ENCODE measurements around the gene COL25A1.

Gene COL25A1

DNA sequence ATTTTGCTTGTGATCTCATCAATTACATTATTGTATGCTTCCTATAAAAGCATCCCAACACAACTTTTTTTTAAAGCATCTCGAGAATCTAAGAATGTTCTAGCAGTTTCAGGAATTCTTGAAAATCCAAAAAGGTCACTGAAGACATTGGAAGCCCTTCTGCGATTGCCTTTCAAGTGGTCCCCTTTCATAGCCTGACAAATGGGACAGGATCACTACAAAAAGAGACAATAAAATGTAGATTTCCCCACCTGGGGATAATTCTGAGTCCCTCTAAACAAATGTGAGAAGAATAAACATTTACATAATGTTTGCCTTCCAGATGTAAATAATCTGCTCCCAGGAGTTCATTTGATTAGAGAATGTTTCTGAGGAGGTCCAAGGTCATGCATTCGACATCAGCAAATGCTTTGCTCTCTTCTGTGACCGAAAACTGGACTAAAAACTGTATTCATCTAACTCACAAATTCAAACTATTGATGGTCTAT lies 116.0 kb downstream of the COL25A1 start:
- DNase-seq (ENCODE audit: low read depth), result no peak
- TF ChIP-seq MYC (IDR thresholded peaks at IDR 0.05; ENCODE audit: low read depth, low read length), result no peak
- TF ChIP-seq, protein P1, sequence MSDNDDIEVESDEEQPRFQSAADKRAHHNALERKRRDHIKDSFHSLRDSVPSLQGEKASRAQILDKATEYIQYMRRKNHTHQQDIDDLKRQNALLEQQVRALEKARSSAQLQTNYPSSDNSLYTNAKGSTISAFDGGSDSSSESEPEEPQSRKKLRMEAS (IDR thresholded peaks at IDR 0.05; ENCODE audit: low read depth, low read length), result no peak
- no peak for TF ChIP-seq CTCF (IDR thresholded peaks at IDR 0.05; ENCODE audit: low read depth, low read length)
- TF ChIP-seq POLR2A (IDR thresholded peaks at IDR 0.05; ENCODE audit: extremely low read depth, insufficient read length), result no peak
- no peak overlapping the region for H3K4me3 ChIP-seq (ENCODE audit: low read depth, low read length)

DNA sequence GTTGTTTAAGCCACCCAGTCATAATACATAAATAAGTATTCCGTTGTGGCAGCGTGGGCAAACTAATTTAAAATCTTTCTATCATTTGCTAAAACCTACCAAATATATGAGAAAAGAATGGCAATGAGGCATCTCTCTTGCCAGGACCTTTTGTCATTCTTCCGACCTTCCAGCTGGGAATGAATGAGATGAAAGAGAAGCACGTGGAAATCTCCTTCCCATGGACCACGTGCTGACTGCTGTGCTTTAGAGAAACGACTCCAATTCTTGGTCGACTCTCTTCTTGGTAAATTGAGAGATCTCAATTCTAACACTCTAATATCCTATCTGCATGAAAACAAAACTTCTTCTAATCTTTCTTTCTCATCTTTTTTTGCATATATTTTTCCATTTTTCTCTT lies 116.5 kb downstream of the COL25A1 start:
- H3K4me3 ChIP-seq (ENCODE audit: low read depth, low read length), result no peak overlapping the region
- TF ChIP-seq, protein P1 (IDR thresholded peaks at IDR 0.05; ENCODE audit: low read depth, low read length), result no peak
- TF ChIP-seq POLR2A (IDR thresholded peaks at IDR 0.05; ENCODE audit: extremely low read depth, insufficient read length), result no peak
- TF ChIP-seq MYC (IDR thresholded peaks at IDR 0.05; ENCODE audit: low read depth, low read length), result no peak
- TF ChIP-seq CTCF (IDR thresholded peaks at IDR 0.05; ENCODE audit: low read depth, low read length), result no peak
- DNase-seq (ENCODE audit: low read depth), result no peak

DNA sequence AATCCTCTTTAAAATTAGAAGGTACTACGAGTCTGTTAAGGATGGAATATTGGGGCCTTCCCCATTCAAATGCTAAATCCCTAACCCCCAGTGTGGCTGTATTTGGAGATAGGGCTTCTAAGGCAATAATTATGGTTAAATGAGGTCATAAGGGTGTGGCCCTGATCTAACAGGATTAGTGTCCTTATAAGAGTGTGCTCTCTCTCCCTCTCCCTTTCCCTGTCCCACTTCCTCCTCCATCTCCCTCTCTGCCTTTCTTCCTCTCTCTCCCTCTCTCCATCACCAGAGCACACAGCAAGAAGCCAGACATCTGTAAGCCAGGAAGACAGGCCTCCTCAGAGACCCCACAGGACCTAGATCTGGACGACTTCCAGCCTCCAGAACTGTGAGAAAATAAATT lies 116.9 kb downstream of the COL25A1 start:
- H3K4me3 ChIP-seq (ENCODE audit: low read depth, low read length), result no peak overlapping the region
- no peak for DNase-seq (ENCODE audit: low read depth)
- no peak for TF ChIP-seq POLR2A (IDR thresholded peaks at IDR 0.05; ENCODE audit: extremely low read depth, insufficient read length)

DNA sequence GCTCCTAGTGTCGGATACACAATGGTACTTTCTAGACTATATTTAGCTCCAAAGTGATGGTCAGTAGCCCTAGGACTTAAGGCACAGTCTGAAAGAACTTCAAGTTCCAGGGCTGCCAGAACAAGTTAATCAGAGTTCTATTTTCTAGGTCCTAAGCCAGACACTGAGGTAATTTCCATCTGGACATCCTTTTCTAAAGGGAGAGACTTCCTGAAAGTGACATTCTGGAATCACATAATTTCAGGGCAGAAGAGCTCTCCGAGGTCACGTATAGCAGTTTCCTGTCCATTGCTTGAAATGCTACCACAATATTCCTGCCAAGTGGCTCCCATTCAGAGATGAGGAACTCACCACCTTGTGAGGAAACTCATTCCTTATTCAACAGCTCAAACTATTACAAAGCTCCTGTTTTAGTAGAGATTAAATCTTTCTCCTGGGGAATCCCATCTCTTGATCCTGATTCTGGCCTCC lies 117.9 kb downstream of the COL25A1 start:
- TF ChIP-seq, protein P1 (IDR thresholded peaks at IDR 0.05; ENCODE audit: low read depth, low read length), result no peak
- no peak for TF ChIP-seq POLR2A (IDR thresholded peaks at IDR 0.05; ENCODE audit: extremely low read depth, insufficient read length)
- TF ChIP-seq CTCF (IDR thresholded peaks at IDR 0.05; ENCODE audit: low read depth, low read length), result no peak
- no peak for TF ChIP-seq MYC (IDR thresholded peaks at IDR 0.05; ENCODE audit: low read depth, low read length)
- no peak overlapping the region for H3K4me3 ChIP-seq (ENCODE audit: low read depth, low read length)
- no peak for DNase-seq (ENCODE audit: low read depth)

DNA sequence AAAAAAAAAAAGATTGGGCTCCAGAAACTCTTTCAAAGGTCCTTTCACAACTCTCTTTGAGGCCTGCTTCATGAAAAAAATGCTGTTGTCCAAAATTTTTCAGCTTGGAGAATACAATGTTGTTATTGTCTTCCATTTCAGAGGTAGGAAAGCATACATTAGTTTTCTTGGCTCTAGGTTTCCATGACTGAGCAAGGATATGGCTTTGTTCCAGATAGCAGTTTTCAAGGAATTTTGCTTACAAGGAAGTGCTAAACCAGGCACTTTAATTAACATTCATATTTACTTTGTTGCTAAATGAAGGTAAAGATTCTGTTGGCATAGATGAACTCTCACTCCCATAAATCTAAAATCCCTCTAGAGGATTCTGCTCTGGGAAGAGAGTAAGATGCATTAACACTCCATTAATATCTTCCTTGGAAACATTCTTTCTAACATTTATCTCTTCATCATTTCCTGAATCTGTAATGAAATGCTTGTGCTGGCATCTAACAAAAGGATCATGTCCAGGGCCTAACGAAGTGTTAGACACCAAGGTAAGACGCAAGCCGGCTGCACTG lies 118.4 kb downstream of the COL25A1 start:
- DNase-seq (ENCODE audit: low read depth), result no peak
- H3K4me3 ChIP-seq (ENCODE audit: low read depth, low read length), result no peak overlapping the region
- TF ChIP-seq CTCF (IDR thresholded peaks at IDR 0.05; ENCODE audit: low read depth, low read length), result no peak
- TF ChIP-seq, protein P1 (IDR thresholded peaks at IDR 0.05; ENCODE audit: low read depth, low read length), result no peak
- TF ChIP-seq POLR2A (IDR thresholded peaks at IDR 0.05; ENCODE audit: extremely low read depth, insufficient read length), result no peak
- TF ChIP-seq MYC (IDR thresholded peaks at IDR 0.05; ENCODE audit: low read depth, low read length), result no peak

DNA sequence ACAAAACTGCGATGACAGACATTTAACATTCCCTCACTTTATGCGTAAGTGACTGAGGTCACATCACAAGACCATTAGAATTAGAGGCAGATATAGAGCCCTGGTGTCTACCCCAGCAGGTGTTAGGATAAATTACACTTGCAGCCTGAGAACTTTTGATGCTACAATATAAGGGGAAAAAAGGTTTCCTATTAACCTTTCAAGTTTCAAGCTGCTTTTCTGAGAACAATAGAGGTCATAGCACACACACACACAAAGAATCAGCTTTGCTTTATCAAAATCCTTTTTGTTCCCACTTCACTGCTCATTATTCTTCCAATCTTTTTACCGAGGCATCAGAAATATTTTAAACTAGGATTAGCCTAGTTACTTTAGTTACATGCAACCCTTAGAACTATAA lies 119.8 kb downstream of the COL25A1 start:
- H3K4me3 ChIP-seq (ENCODE audit: low read depth, low read length), result no peak overlapping the region
- TF ChIP-seq CTCF (IDR thresholded peaks at IDR 0.05; ENCODE audit: low read depth, low read length) (no peak), MYC (IDR thresholded peaks at IDR 0.05; ENCODE audit: low read depth, low read length) (no peak)
- no peak for DNase-seq (ENCODE audit: low read depth)

All from NB4 (cell line).